Transverse colon (tissue), 4 donors: Measurements from ENCODE around the gene SMAD2. TPM values are rescaled to one million over a fixed set of nuclear protein-coding genes. Genes with fewer than 3 reads are reported as not detected.

Experiments
- DNase-seq: peaks from one replicate; pipeline ENCODE4 v3.0.0-alpha.2; 2019
- H3K27ac ChIP-seq, 4 donors: fragments of 200-600 bp; sonication (generic); 2 replicates each; pipeline ENCODE4 v1.5.1; 2016 to 2018; ENCODE audit warnings: inconsistent platforms in 4 of 4
- H3K27me3 ChIP-seq: fragments of 200-600 bp; sonication (generic); 2 replicates; pipeline ENCODE4 v1.5.1; 2017; ENCODE audit warnings: inconsistent platforms
- H3K36me3 ChIP-seq, 4 donors: fragments of 200-600 bp; sonication (generic); 2 replicates each; pipeline ENCODE4 v1.5.1; 2017 to 2019; ENCODE audit warnings: inconsistent platforms in 4 of 4
- H3K4me1 ChIP-seq, 4 donors: fragments of 200-600 bp; sonication (generic); 2 replicates each; pipeline ENCODE4 v1.5.1; 2017 to 2020; ENCODE audit warnings: inconsistent platforms in 4 of 4
- H3K4me3 ChIP-seq, 4 donors: fragments of 200-600 bp; sonication (generic); 1 replicate in 1 of 4; 2 replicates in 3 of 4; pipeline versions ENCODE4 v1.5.1 to v1.6.1; 2017 to 2019; ENCODE audit warnings: inconsistent platforms in 4 of 4
- H3K9me3 ChIP-seq, 2 donors: fragments of 200-600 bp; sonication (generic); 2 replicates each; pipeline ENCODE4 v1.5.1; 2017 to 2019; ENCODE audit warnings: inconsistent platforms in 2 of 2
- CTCF ChIP-seq, 5 experiments: fragments of 200-600 bp in 3 of 5; fragments of 450-650 bp in 2 of 5; sonication (generic) in 3 of 5; IDR thresholded peaks; 1 replicate in 2 of 5; 2 replicates in 3 of 5; pipeline ENCODE4 v1.5.1; 2016 to 2017; ENCODE audit warnings: antibody characterized with exemption in 5 of 5, inconsistent platforms in 3 of 5, mild to moderate bottlenecking in 2 of 5, moderate library complexity in 1 of 5
- EP300 ChIP-seq: sonication (generic); formaldehyde crosslinking; IDR thresholded peaks from one replicate; pipeline ENCODE4 v1.6.1; 2017; ENCODE audit warnings: antibody characterized with exemption, low read depth
- POLR2A ChIP-seq: fragments of 450-650 bp; IDR thresholded peaks from one replicate; pipeline ENCODE4 v1.6.1; 2016; ENCODE audit warnings: antibody characterized with exemption, mild to moderate bottlenecking, moderate library complexity
- POLR2AphosphoS5 ChIP-seq, 3 donors: sonication (generic); formaldehyde crosslinking; IDR thresholded peaks; one replicate each; pipeline ENCODE4 v1.6.1; 2016; ENCODE audit warnings: antibody characterized with exemption in 3 of 3
- WGBS, 2 donors: methylation state at CpG; one replicate each; pipeline ENCODE4 v1.1.5; 2018; ENCODE audit warnings: low coverage in 1 of 2; 5-methylcytosine and 5-hydroxymethylcytosine counted together
- in situ Hi-C, 4 donors: fragments of 200-750 bp; cut with MboI; loops; one replicate each; pipeline versions ENCODE4 v1.15.0 to v1.15.1; 2017; ENCODE audit warnings: low sequenced_read_pairs in 3 of 4, low pct_ligation_motif_present in 1 of 4, low pct_unique_long_range_greater_than_20kb in 1 of 4
- intact Hi-C: fragments of 100-400 bp; cut with DNase I; formaldehyde crosslinking; loops from one replicate; pipeline ENCODE4 v1.15.1; 2023; ENCODE audit warnings: low total_unique reads
- total RNA-seq, 4 donors: library from RNA; depleted of rRNA; stranded (reverse); fragments of >200 nt; gene quantifications; one replicate each; pipeline ENCODE4 v1.1.0, GENCODE V29; 2016

The SMAD2 gene
- total RNA-seq, 4 donors from 2014 or later = 17.9 to 68.8 (median 43.9) TPM

- no peaks in the 10 kb centered on the region for H3K4me1 ChIP-seq
- no peak overlapping the region for H3K4me3 ChIP-seq
- peaks cover 9% of the 10 kb centered on the region for H3K27me3 ChIP-seq
- in situ Hi-C loops (loop anchor here in 2 of 4 donors (25.0 kb wide), 2 partner anchors 107 to 657 kb away; no protein-coding TSS in a partner anchor), intact Hi-C loops (no loop called here)
- no peaks in the 10 kb centered on the region for H3K36me3 ChIP-seq
- TF ChIP-seq POLR2A (no peak), POLR2AphosphoS5 (IDR thresholded peaks at IDR 0.05) (no peak), EP300 (no peak), CTCF (IDR thresholded peaks at IDR 0.05) (no peak)
- H3K27ac ChIP-seq = no peak overlapping the region
- no peak for DNase-seq
- H3K9me3 ChIP-seq = peaks cover 6 to 10% of the 10 kb centered on the region in 2 donors
- WGBS, 2 donors = 82 to 83% methylated on average over 1 to 11 of the region's 11 CpGs
Measured at GRCh38 chr18:47780011-47780725, 150.3 kb downstream of the SMAD2 start.

- WGBS, 2 donors = 55 to 67% methylated on average over 3 of the region's 3 CpGs
- intact Hi-C loops = no loop called here
- H3K27me3 ChIP-seq = peaks cover 9% of the 10 kb centered on the region
- H3K9me3 ChIP-seq = peaks cover 0 to 9% of the 10 kb centered on the region in 2 donors
- in situ Hi-C loops = loop anchor here (5.0 to 25.0 kb wide), 6 partner anchors 108 to 665 kb away; no protein-coding TSS in a partner anchor
- H3K4me1 ChIP-seq = no peaks in the 10 kb centered on the region
- H3K27ac ChIP-seq = no peak overlapping the region
- no peaks in the 10 kb centered on the region for H3K36me3 ChIP-seq
- H3K4me3 ChIP-seq = no peak overlapping the region
- TF ChIP-seq POLR2AphosphoS5 (IDR thresholded peaks at IDR 0.05) (no peak), POLR2A (no peak), CTCF (IDR thresholded peaks at IDR 0.05) (no peak), EP300 (no peak)
- no peak for DNase-seq
Measured at GRCh38 chr18:47779381-47779780, 151.1 kb downstream of the SMAD2 start.

- in situ Hi-C loops = loop anchor here (5.0 to 25.0 kb wide), 6 partner anchors 110 to 667 kb away; no protein-coding TSS in a partner anchor
- intact Hi-C loops = no loop called here
Measured at GRCh38 chr18:47777626-47778025, 152.8 kb downstream of the SMAD2 start.

More at GRCh38 chr18:47777626-47778025, 152.8 kb downstream of the SMAD2 start:
- Histone ChIP-seq H3K27ac (no peak overlapping the region), H3K9me3 (no peaks in the 10 kb centered on the region), H3K4me1 (no peaks in the 10 kb centered on the region), H3K36me3 (no peaks in the 10 kb centered on the region), H3K4me3 (no peak overlapping the region), H3K27me3 (peaks cover 9% of the 10 kb centered on the region)
- 88 to 93% methylated on average over 2 of the region's 2 CpGs for WGBS, 2 donors
- no peak for DNase-seq
- TF ChIP-seq POLR2AphosphoS5 (IDR thresholded peaks at IDR 0.05) (no peak), EP300 (no peak), POLR2A (no peak), CTCF (IDR thresholded peaks at IDR 0.05) (no peak)
